ENCODE measurements around the gene TOMM70.

DNA sequence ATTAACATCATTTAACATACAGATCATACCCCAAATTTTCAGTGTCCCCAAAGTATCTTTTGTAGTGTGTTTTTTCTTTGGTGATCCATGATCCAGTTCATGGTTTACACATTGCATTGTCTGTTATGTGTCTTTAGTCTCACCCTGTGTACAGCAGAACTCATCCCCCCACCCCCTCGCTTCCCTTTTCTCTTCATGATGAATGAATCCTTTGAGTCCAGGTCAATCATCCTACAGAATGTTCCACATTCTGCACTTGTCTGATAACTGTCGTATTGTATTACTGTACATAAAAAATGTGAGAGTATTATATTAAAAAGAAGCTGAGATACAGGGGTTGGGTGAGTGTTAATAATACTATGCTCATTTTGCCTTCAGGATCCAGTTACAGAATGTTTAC is 80.9 kb downstream of the TOMM70 start:
- TF ChIP-seq POLR2A (IDR thresholded peaks at IDR 0.05; ENCODE audit: low read length) (no peak), GATA1 (IDR thresholded peaks at IDR 0.05; ENCODE audit: low read depth, low read length) (no peak)

Measured in erythroblast (primary cell).